Thymus (tissue), 11 donors: ENCODE measurements around the gene MEIS1. TPM values are rescaled to one million over a fixed set of nuclear protein-coding genes. Genes with fewer than 3 reads are reported as not detected.
"Not testable (repeated sequence)": the region's sequence is repeated elsewhere in the genome, so short reads cannot be mapped to it uniquely, and the experiment has no call there.

Experiments used
- DNase-seq, 9 donors: peaks; one replicate each; pipeline ENCODE4 v3.0.0-alpha.2; 2013; ENCODE audit warnings: low spot score in 9 of 9, low read depth in 6 of 9, missing footprints in 1 of 9
- H3K27ac ChIP-seq, 2 donors: one replicate each; pipeline ENCODE4 v1.5.1; 2013; ENCODE audit warnings: control low read depth in 1 of 2, low read depth in 1 of 2, low read length in 1 of 2, mild to moderate bottlenecking in 1 of 2, moderate library complexity in 1 of 2
- H3K27me3 ChIP-seq, 2 donors: one replicate each; pipeline ENCODE4 v1.5.1; 2013; ENCODE audit warnings: low read length in 1 of 2; ENCODE audit not compliant: control insufficient read depth in 2 of 2, insufficient read depth in 1 of 2
- H3K36me3 ChIP-seq, 2 donors: one replicate each; pipeline ENCODE4 v1.5.1; 2013; ENCODE audit warnings: low read length in 1 of 2, mild to moderate bottlenecking in 1 of 2, moderate library complexity in 1 of 2; ENCODE audit not compliant: control insufficient read depth in 2 of 2, insufficient read depth in 2 of 2
- H3K4me1 ChIP-seq, 2 donors: one replicate each; pipeline ENCODE4 v1.5.1; 2013; ENCODE audit warnings: low read length in 2 of 2; ENCODE audit not compliant: control insufficient read depth in 2 of 2, insufficient read depth in 2 of 2
- H3K4me3 ChIP-seq, 2 donors: one replicate each; pipeline ENCODE4 v1.5.1; 2013; ENCODE audit warnings: low read length in 2 of 2, control low read depth in 1 of 2, mild to moderate bottlenecking in 1 of 2
- H3K9me3 ChIP-seq, 2 donors: one replicate each; pipeline ENCODE4 v1.5.1; 2013; ENCODE audit warnings: low read length in 1 of 2, mild to moderate bottlenecking in 1 of 2; ENCODE audit not compliant: control insufficient read depth in 2 of 2, insufficient read depth in 1 of 2
- WGBS: extraction: QIAGEN DNeasy Blood & Tissue Kit; methylation state at CpG from one replicate; pipeline ENCODE4 v1.1.7; 2013; 5-methylcytosine and 5-hydroxymethylcytosine counted together
- polyA plus RNA-seq: library from polyadenylated mRNA; stranded (reverse); fragments of 200-250 nt; gene quantifications from one replicate; pipeline ENCODE4 v1.2.3, GENCODE V29; 2013
- total RNA-seq: library from RNA; stranded (reverse); fragments of 120-200 nt; gene quantifications from one replicate; pipeline ENCODE4 v1.2.4, GENCODE V29; 2013
- donor health status: healthy.

The MEIS1 gene
- total and polyA plus RNA-seq, 2 donors: 9.8 to 15.5 TPM

DNA sequence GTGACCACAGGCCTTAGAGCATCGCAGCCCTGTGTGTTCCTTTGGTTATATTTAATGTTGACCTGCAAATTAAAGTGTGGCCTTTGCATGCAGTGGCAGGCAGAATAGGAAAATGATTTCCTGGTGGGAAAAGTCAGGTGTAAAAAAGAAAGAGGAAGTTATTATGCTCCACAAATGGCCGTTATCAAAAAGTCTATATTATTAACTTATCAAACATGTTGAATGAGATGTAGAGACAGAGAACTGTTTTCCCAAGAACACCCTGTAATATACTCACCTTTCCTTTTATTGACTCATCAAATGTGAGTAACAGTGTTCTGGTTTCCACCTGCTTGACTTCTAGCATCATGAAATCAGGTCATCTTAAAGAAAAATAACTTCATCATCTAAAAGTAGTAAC lies 35.3 kb downstream of the MEIS1 start:
- H3K4me1 ChIP-seq: no peaks in the 10 kb centered on the region
- H3K4me3 ChIP-seq: no peak overlapping the region
- no peak overlapping the region for H3K27ac ChIP-seq
- DNase-seq: no peak
- H3K36me3 ChIP-seq: no peaks in the 10 kb centered on the region
- no peaks in the 10 kb centered on the region for H3K27me3 ChIP-seq
- WGBS: 35% methylated on average over 2 of the region's 2 CpGs
- H3K9me3 ChIP-seq: no peaks in the 10 kb centered on the region

DNA sequence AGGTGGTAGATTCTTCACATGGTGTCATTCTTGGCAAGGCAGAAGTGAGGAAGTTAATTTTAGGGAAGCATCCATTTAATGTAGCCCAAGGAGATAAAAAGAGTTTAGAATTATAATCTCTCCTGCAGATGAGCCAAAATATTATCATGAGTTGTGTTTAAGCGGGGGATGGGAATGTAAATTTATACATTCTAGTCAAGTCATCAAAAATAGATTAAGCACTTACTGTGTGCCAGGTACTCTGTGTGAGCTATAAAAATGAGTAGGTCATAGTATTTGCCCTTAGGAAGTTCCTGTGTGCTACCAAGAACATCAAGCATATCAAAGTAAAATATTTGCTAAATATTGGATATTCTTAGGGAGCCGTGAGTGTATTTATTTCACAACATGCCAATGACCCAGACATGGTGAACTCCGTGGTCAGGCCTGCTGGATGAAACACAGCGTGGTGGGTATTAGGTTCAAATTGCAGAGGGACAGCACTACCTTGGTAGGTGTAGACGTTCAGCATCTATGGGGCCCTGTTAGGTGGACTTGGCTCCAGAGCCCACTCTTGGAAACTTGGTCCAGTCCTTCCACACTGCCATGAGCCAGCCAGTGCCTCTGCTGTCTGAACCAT lies 37.4 kb downstream of the MEIS1 start:
- Histone ChIP-seq H3K27ac (no peak overlapping the region), H3K9me3 (no peaks in the 10 kb centered on the region), H3K36me3 (no peaks in the 10 kb centered on the region), H3K4me1 (no peaks in the 10 kb centered on the region), H3K27me3 (no peaks in the 10 kb centered on the region), H3K4me3 (no peak overlapping the region)
- DNase-seq: no peak
- 96% methylated on average over 5 of the region's 5 CpGs for WGBS

DNA sequence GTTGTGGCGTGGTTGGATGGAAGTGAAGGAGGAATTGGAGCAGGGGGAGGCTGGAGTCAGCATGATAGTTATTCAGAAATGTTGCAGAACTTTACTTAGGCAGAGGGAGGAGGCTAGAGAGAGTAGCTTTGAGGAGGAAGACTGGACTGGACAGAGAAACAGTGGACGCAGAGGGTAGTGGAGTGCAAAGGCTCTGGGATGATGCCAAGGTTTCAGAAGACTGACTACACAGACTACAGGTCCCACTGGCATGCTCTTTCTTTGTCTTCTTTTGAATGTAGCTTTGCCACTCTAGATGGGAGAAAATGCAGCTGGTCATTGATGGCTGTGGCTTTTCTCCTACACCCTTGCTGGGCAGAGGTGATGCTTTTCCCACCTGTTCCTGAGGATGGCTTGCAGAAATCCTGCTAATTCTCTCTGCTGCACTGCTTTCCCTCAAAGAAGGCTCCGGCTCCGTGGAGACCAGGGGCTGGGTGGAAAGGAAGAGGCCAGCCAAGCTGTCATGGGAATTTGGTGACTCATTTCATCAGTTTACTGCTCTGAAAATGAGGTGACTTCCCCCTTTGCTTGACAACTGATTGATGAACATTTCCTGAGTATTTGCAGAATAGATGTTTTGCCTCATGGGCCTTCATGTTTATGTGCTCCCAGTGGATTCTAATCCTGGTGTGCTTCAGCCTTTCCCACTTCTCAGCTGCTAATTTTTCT lies 42.4 kb downstream of the MEIS1 start:
- DNase-seq: no peak
- no peaks in the 10 kb centered on the region for H3K36me3 ChIP-seq
- no peaks in the 10 kb centered on the region for H3K4me1 ChIP-seq
- no peaks in the 10 kb centered on the region for H3K27me3 ChIP-seq
- H3K27ac ChIP-seq: no peak overlapping the region
- H3K9me3 ChIP-seq: no peaks in the 10 kb centered on the region
- 80% methylated on average over 4 of the region's 4 CpGs for WGBS
- H3K4me3 ChIP-seq: no peak overlapping the region

DNA sequence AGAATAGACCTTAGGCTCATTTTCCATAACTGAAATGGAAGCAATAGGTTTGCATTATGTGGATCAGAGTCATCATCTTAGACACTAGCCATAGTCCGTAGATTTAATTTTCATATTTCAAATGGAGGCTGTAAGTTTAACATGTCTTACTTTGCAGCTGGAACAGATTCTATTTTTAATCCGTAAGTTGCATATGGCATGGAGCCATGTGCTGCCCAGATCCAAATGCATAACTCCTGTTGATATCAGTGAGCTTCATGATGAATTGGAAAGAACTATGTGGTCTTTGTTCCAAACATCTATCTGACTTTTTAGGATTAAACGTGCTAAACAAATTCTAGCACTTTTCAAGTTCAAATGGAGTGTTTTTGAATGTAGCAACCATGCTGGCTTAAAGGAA lies 43.4 kb downstream of the MEIS1 start:
- Histone ChIP-seq H3K27ac (no peak overlapping the region), H3K4me3 (no peak overlapping the region), H3K27me3 (no peaks in the 10 kb centered on the region), H3K36me3 (no peaks in the 10 kb centered on the region), H3K4me1 (no peaks in the 10 kb centered on the region), H3K9me3 (no peaks in the 10 kb centered on the region)
- no peak for DNase-seq
- 71% methylated on average over 3 of the region's 3 CpGs for WGBS

DNA sequence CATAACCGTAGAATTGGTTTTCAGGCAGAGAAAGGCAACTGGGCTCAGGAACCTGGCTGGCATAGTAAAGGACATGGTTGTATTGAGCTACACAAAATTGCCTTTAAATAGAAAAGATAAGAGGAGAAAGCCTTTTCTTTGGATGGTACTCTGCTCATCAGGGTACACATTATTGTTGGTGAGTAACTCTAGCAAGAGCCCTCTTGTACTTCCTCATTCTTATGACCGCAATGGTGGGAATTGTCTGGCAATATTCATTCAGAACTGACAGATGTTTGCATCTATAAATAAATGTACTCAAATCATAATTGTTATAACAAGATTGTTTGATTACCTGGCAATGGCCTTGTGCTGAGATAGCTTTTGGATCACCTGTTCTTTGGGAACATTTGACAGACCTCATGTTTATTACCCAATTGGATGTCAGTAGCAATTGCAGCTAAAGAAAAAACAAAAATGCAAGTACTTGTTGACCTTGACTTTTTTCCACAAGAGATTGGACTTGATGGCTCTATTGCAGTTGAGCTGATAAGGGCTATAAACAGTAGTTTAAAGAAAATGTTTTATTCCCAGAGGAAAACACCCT lies 43.9 kb downstream of the MEIS1 start:
- Histone ChIP-seq H3K9me3 (no peaks in the 10 kb centered on the region), H3K36me3 (no peaks in the 10 kb centered on the region), H3K4me1 (no peaks in the 10 kb centered on the region), H3K27me3 (no peaks in the 10 kb centered on the region), H3K27ac (no peak overlapping the region), H3K4me3 (no peak overlapping the region)
- DNase-seq: no peak
- 47% methylated on average over 2 of the region's 2 CpGs for WGBS

DNA sequence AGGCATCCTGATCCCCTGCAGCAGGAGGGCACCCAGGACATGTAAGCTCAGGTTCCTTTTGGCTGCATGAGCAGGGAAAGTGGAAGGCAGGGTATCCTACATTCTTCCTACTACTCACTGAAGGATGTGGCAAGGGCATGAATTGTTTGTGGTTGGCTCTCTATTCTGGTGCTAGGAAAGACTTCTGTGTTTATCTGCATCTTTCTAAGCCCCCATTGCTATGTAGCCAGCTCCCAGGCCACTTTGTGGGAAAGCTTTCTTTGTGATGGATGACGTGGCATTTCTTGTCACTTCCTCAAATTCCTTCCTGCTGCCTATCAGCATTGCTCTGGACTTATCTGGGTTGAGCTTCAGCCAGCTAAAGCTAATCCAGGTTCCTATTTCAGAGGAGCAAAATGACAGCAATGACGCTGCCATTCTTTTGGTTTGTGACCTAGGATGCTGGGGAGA lies 46.2 kb downstream of the MEIS1 start:
- Histone ChIP-seq H3K9me3 (no peaks in the 10 kb centered on the region), H3K27me3 (no peaks in the 10 kb centered on the region), H3K4me1 (no peaks in the 10 kb centered on the region), H3K36me3 (no peaks in the 10 kb centered on the region), H3K27ac (no peak overlapping the region), H3K4me3 (no peak overlapping the region)
- 8% methylated on average over 2 of the region's 2 CpGs for WGBS
- peak in 2 of 9 donors; percentile 4 to 13 for DNase-seq

DNA sequence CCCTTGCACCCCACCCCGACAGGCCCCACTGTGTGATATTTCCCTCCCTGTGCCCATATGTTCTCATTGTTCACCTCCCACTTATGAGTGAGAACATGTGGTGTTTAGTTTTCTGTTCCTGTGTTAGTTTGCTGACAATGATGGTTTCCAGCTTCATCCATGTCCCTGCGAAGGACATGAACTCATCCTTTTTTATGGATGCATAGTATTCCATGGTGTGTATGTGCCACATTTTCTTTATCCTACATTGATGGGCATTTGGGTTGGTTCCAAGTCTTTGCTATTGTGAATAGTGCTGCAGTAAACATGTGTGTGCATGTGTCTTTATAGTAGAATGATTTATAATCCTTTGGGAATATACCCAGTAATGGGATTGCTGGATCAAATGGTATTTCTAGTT lies 50.3 kb downstream of the MEIS1 start:
- not testable (repeated sequence) for H3K36me3 ChIP-seq
- WGBS: 99% methylated on average over 2 of the region's 2 CpGs

DNA sequence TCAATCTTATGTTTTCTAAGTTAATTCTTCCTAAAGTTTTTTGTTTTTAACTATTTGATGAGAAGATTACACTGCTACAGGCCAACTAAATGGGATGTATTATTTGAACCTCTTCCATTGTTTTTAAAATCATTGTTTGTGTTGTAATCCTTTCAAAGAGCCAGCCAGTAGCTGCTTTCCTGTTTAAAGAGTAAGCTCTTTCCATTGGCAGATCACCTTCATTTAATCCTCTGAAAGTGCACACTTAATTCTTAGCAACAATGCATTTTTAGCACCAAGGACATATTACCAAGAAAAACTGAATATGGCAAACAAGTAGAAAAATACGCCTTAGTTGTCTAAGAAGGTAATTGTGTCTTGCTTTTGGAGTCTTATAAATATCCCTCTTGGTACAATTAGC lies 54.0 kb downstream of the MEIS1 start:
- 98% methylated on average over 1 of the region's 1 CpG for WGBS
- H3K27me3 ChIP-seq: no peaks in the 10 kb centered on the region
- no peak overlapping the region for H3K4me3 ChIP-seq
- H3K36me3 ChIP-seq: no peaks in the 10 kb centered on the region
- H3K27ac ChIP-seq: no peak overlapping the region
- no peaks in the 10 kb centered on the region for H3K4me1 ChIP-seq
- no peaks in the 10 kb centered on the region for H3K9me3 ChIP-seq
- DNase-seq: no peak

More for the DNA sequence above, 50.3 kb downstream of the MEIS1 start:
- not testable (repeated sequence) for H3K4me1 ChIP-seq, H3K4me3 ChIP-seq, DNase-seq, H3K27ac ChIP-seq, H3K27me3 ChIP-seq, H3K9me3 ChIP-seq

DNA sequence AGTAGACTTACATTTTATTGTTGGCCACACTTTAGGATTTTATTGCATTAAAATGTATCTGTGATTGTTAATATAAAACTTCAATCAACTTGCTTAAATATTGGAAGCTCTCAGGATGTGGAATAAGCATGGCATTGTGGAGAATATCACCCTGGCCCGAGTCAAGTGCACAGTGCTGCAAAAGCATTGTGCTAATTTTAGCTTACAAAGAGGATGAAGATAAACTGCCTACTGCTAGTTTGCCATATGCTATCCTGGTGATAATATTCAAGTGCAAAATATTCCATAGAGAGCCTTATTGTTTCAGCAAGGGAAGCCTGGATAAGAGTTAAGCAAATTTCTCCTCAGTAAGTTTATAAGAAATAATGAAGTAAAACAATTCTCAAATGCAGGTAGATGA lies 54.5 kb downstream of the MEIS1 start:
- 32% methylated on average over 1 of the region's 1 CpG for WGBS
- no peak overlapping the region for H3K4me3 ChIP-seq
- H3K9me3 ChIP-seq: no peaks in the 10 kb centered on the region
- no peak for DNase-seq
- H3K36me3 ChIP-seq: no peaks in the 10 kb centered on the region
- no peaks in the 10 kb centered on the region for H3K27me3 ChIP-seq
- no peak overlapping the region for H3K27ac ChIP-seq
- H3K4me1 ChIP-seq: no peaks in the 10 kb centered on the region
